ENCODE results near the gene KLRD1.
"Not testable (repeated sequence)": the region's sequence is repeated elsewhere in the genome, so short reads cannot be mapped to it uniquely, and the experiment has no call there.

The KLRD1 gene

DNA sequence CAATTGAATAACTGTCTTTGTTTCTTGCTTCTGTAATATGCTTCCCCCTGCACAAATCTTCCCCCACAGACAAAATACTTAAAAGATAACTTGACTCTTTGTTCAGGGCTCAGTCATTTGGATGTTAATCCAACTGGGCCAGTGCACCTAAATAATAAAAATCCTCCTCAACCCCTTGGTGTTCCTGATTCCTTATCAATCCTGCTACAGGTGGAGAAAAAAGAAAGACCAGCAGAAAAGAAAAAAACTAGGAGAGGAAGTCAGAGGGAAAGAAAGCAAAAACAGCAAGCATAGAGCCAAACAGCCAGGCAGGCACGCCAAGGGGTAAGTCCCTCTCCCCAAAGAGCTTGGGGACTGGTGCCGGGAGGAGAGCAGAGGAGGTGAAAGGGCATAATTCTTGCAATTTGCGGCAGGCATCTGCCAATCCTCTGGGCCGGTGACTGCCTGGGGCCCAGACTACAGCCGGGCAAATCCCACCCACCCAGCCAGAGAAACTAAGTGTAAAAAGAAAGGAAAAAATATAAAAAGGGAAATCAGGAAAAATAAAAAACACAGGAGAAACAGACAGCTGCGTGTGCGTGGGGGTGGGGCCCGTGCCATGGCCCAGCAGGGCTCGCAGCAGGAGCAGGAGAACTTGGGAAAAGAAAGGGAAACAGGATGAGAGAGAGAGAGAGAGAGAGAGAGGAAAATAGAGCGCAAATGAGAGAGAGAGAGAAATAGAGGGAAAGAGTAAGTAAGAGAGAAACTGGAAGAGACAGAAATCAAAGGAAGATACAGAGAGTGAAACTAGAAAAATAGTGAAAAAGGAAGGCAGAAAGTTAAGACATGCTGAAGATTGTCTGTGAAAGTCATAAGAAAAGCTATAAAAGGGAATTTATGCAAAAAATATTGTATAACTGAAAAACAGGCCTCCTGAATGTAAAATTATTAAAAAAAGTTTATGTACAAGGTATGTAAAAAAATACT, 60.8 kb downstream of the KLRD1 start:
- no peak for DNase-seq (ENCODE audit: low read depth in 2 of 2)

DNA sequence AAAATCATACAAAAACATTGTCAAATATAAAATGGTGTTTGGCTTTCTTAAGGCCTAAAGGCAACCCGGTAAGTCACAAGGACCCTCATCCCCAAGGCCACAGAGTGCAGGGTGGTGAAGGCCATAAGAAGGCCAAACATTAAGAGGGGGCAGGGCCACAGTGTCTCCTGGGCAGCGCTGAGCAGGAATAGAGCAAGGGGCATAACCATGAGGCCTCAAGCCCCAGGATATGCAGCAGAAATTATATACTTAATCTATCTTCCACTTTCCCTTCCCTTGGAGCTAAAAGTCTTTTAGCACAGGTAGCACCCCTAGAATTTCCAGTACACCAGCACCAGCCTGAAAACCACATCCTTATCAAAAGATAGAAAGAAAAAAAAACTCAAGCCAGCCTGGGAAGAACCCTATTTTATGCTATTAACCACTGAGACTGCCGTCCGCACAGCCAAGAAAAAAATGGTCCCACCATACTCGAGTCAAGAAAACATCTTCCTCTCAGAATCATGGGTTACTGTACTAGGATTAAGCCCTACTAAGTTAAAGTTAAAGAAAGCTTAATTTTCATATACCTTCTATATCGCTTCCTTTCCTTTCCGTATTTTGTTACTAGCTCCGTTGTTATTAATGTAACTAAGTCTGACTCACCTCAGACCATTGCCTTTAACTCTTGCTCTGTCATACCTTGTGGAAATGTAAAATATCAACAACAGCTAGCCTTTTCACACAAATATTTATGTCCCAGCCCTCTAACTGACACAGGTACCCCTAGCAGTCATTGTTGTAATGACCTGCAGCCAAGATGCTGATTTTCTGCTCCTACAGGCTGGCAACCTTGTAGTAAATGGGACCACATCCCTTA, 62.1 kb downstream of the KLRD1 start:
- DNase-seq (ENCODE audit: low read depth in 2 of 2) = no peak

DNA sequence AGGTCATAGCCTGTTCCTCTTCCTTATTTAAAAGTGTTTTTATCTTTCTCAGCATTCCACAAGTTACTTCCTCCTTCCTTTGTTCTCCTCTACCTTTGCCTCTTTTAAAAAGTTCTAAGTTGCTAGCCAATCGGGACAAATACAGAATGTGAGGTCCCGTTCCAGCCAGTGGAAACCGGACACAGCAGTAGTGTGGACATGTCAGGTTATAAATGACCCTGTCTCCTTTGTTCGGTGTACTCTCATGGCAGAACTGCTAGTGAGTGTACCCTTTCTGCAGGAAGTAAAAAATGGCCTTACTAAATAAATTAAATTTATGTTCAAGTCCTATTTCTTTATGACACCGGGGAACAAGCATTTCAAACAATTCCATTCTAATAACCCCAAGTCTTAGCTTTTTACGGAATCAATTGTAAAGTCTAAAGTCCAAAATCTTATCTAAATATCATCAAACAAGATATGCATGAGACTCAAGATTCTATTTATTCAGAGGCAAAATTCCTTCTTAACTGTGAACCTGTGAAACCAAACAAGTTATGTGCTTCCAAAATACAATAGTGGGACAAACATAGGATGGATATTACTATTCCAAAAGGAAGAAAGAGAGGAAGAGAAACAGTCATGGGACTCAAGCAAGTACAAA, 64.3 kb downstream of the KLRD1 start:
- DNase-seq (ENCODE audit: low read depth in 2 of 2) = not testable (repeated sequence)

DNA sequence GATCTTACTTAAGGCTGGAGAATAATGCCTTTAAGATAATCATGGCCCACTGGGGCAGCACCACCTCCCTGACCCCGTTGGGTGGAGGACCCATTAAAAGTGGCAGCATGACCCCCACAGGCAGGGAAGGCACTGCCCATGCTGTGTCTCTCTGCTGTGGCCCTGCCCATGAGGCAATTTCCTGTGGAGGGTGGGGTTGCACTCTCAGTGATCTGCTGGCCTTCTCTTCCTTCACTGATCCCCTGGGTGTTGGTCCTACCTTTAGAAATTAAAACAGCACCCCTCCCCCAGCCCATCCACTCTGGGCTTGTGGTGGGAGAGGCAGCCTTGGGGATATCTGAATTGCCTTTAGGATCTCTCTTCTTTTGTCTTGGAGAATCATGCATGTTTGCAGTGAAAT, 64.9 kb downstream of the KLRD1 start:
- DNase-seq (ENCODE audit: low read depth in 2 of 2) = no peak

DNA sequence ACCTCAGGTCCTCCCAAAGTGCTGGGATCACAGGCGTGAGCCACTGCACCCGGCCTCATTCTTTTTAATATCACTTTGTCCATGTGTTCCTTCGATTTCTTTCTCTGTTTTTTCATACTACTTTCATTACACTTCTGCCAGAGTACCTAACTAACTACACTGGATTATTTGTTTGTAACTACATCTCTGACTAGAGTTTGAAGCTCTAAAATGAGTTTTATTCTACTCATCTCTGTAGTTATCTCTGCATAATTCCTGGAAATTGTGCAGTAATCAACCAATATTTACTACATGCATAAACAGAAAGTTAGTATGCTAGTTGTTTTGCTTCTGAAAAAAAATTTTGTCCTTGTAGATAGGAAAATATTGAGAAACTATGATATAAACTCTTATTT, 67.0 kb downstream of the KLRD1 start:
- DNase-seq (ENCODE audit: low read depth in 2 of 2) = no peak

DNA sequence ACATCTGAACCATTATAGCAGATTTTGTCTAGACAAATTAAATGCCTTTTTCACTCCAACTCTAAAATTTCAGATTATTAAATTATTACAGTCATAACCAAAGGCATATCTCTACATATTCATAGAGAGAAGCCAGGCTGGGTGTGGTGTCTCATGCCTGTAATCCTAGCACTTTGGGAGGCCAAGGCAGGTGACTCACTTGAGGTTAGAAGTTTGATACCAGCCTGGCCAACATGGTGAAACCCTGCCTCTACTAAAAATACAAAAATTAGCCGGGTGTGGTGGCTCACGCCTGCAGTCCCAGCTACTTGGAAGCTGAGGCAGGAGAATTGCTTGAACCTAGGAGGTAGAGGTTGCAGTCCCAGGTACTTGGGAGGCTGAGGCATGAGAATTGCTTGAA, 71.1 kb downstream of the KLRD1 start:
- not testable (repeated sequence) for DNase-seq (ENCODE audit: low read depth in 2 of 2)

All from stimulated activated CD4-positive, alpha-beta T cell treated with anti-CD3 and anti-CD28 coated beads, Interleukin-15, amount 100 ng/mL, for 48 hours (primary cell).